GM12864 (cell line): Measurements from ENCODE around the gene BPNT1.

ENCODE experiments used
- DNase-seq: peaks from one replicate; pipeline ENCODE4 v3.0.0-alpha.2; 2011; ENCODE audit warnings: low read depth
- H3K4me3 ChIP-seq: 2 replicates; pipeline ENCODE4 v1.5.1; 2011; ENCODE audit warnings: mild to moderate bottlenecking, low read depth, low read length, control low read depth
- CTCF ChIP-seq: IDR thresholded peaks from 2 replicates; pipeline ENCODE4 v1.5.1; 2011; ENCODE audit warnings: low read depth, mild to moderate bottlenecking, moderate library complexity, low read length, control low read depth, inconsistent platforms; ENCODE audit errors: missing control alignments

The BPNT1 gene

DNA sequence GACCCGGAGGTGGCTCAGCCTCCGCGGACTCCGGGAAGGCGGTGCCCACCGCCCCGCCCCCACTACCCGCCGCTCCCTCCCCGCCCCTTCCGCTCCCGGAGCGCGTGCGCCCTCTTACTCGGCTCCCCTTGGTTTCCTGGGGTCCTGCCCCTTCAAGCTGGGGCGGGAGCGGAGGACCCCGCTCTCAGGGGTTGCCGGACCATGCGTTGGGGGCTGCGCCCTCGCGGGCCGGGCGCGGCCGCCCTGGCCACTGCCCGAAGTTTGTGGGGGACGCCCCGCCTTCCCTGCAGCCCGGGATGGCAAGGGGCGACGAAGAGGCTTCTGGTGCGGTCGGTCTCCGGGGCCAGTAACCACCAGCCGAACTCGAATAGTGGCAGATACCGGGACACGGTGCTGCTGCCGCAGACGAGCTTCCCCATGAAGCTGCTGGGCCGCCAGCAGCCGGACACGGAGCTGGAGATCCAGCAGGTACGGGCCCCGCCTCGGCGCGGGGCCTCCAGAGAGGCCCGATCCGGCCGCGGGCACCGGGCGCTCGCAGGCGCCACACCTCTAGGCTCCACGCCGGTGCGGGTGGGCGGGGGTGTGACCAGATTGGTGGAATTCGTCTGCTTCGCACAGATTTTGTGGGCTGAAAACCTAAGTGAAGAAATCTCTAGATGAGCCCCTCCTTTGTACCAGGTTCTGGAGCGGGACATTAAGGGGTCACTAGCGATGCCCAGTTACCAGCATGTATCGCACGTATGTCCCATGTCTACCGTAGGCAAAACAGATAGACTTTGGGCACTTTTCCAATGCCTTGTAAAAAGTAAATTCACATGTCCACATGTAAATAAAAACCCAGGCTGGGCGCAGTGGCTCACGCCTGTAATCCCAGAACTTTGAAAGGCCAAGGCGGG is 4.7 kb upstream of the BPNT1 start, which contains the start of gene IARS2:
Gene IARS2, plus strand, starts transcription at position 117 of the 896 bp plus-strand sequence. Its CDS starts 85 bp downstream, at position 202.
- peak; percentile 53 for DNase-seq

DNA sequence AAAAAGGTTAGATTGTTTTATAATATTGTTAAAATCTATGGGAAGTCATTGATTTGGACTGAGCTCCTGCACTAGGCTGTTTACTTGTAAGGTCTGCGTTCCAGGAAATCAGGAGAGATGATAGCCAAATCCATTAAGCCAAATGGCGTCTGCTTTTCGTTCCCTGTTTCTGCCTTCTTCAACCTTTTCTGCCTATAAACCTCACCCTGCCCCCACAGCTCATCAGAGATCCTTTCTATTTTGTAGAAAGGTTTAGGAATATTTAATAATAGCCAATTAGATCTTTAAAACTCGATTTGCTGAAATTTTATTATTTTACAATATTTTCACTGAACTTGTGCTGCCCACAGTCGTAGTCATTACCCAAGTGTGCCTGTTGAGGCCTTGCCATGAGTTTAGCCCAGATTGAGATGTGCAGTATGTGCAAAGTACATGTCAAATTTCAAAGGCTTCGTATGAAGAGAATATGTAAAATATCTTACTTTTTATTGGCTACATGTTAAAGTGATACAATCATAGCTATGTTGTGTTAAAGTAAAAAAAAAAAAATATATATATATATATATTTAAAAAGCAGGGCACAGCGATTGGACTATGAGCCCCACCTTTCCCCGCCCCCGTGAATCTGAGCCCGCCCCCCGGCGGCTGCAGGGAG is 3.9 kb upstream of the BPNT1 start:
- no peak overlapping the region for H3K4me3 ChIP-seq
- TF ChIP-seq CTCF: no peak

More for the DNA sequence above, 4.7 kb upstream of the BPNT1 start, which contains the start of gene IARS2:
- TF ChIP-seq CTCF: no peak
- peak within 1 kb of the TSS; percentile 98 for H3K4me3 ChIP-seq

DNA sequence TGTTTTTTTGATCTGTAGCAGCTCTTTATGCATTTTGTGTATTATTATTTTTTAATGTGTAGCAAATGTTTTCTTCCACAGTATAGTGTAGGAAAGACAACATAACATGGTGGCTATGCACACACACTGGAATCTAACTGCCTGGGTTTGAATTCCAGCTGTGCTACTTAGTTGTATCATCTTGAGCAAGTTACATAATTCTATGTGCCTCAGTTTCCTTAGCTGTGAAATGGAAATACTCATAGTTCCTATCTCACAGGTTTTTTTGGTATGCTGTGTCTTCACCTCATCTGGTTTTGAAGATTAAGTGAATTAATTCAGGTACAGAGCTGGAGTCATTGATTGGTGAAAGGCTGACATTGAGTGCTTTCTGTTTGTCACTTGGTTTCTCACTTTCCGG is 3.1 kb upstream of the BPNT1 start:
- H3K4me3 ChIP-seq: no peak overlapping the region
- DNase-seq: no peak
- no peak for TF ChIP-seq CTCF

More for the DNA sequence above, 3.9 kb upstream of the BPNT1 start:
- DNase-seq: no peak

GRCh38 chr1:220086261-220086686 is 3.3 kb downstream of the BPNT1 start:
- peak; percentile 67 for TF ChIP-seq CTCF
- peak; percentile 55 for DNase-seq
- H3K4me3 ChIP-seq: peak overlapping the region; percentile 25; the same call in 1 of the 2 replicates

- no peak overlapping the region for H3K4me3 ChIP-seq
- DNase-seq: no peak
- no peak for TF ChIP-seq CTCF
Observed at GRCh38 chr1:220084460-220084859, 5.1 kb downstream of the BPNT1 start.

GRCh38 chr1:220077887-220078286 is 11.7 kb downstream of the BPNT1 start:
- no peak for DNase-seq

More at GRCh38 chr1:220077887-220078286, 11.7 kb downstream of the BPNT1 start:
- TF ChIP-seq CTCF: no peak
- no peak overlapping the region for H3K4me3 ChIP-seq
